ENCODE results near the gene RBM47.
"Not testable (repeated sequence)": the region's sequence is repeated elsewhere in the genome, so short reads cannot be mapped to it uniquely, and the experiment has no call there.

Gene RBM47

DNA sequence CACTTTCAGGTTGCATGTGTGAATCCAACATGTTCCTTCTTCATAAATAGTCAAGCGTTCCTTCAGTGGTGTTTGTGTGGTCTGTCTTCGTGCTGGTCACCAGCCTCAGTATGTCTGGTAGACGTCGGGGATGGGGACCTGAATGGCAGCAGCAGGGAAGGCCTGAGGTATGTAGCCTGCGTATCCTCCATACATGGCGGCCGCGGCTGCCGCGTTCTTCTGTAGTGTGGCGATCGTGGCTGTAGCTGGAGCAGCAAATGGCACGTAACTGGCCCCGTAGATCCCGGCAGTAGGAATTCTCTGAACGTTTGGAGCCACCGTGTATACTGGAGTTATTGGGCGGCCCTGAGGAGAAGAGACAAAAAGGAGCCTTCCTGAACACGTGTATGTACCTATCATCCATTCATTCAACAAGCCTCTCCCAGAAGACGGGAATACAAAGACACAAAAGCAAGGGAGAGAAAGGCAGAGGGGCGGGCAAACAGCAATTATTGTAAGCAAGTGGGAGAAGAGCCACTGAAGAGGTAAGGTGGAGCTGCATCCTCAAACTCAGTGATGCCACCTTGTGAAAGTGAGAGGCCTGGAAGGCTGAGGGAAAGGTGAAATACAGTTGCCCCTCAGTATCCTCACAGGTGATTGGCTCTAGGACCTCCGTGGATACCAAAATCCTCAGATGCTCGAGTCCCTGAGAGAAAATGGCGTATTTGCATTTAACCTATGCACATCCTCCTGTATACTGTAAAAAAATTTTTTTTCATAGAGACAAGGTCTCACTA is 203.7 kb downstream of the RBM47 start:
- Mint-ChIP-seq H3K4me3 (no peak overlapping the region), H3K27ac (peak overlapping the region; percentile 57), H3K36me3 (peaks cover 33% of the 10 kb centered on the region), H3K4me1 (peaks cover 31% of the 10 kb centered on the region), H3K27me3 (no peaks in the 10 kb centered on the region), H3K9me3 (peaks cover 4% of the 10 kb centered on the region)
- CTCF ChIA-PET: interaction anchor here (1.2 kb wide), 1 partner anchor 121 kb away, joined by 3 read pairs; no protein-coding TSS in a partner anchor
- no peak for DNase-seq

DNA sequence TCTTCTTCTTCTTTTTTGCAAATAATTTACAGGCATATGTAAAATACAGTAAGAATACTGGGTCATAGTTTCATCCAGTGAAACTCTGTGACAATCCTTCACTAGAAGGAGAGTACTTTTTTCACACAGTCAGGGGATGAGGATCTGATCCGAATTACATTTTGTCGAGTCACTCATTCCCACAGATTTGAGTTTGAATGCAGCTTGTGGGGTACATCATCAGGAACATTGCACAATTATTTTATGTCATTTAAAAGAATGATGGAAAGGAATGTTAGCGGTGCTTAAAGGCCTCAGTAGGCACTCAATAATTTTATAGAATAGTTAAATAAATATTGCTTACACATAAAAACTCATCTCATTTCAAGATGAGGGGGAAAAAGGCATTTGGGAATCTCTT is 205.9 kb downstream of the RBM47 start:
- H3K27me3 Mint-ChIP-seq: peaks cover 4% of the 10 kb centered on the region
- CTCF ChIA-PET: no interaction called here
- H3K4me3 Mint-ChIP-seq: no peak overlapping the region
- H3K9me3 Mint-ChIP-seq: peaks cover 15% of the 10 kb centered on the region
- H3K36me3 Mint-ChIP-seq: peaks cover 31% of the 10 kb centered on the region
- H3K4me1 Mint-ChIP-seq: peaks cover 21% of the 10 kb centered on the region
- peak overlapping the region; percentile 42 for H3K27ac Mint-ChIP-seq
- no peak for DNase-seq

DNA sequence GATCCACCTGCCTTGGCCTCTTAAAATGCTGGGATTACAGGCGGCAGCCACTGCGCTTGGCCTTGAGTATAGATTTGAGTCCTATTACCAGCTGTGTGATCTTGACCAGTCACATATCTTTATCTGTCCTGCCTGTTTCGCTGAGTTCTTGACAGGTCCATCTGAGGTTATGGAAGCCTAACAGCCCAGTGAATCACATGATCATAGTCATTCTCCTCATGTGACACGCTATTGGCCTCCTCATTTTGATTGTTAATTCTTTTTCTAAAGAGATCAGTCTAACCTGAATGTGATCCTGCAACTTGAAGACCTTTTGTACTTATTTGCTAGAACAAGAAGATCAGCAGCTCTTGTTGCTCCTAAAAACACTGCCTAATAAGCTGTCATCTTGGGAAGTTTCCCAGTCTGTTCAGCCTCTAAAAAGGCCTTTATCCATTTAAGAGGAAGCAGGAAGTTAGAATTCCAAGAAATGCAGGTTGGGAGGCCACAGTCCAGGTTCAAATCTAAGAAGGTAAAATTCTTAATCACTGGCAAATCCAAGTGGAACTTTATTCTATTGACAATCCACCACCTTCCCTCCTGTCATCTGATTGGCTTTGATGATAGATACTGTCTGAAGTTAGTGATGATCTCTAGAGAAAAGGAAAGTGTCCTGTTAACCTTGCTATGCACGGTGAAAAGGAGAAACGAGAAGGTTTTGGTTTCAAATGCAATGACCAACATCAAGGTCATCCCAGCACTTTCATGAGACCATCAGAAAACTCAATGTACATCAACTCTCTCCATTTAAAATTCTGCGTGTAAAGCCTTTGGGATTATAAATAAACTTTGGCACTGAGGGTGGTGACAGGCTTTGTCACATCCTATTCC is 207.6 kb downstream of the RBM47 start:
- Mint-ChIP-seq H3K27ac (no peak overlapping the region), H3K4me3 (no peak overlapping the region), H3K27me3 (peaks cover 4% of the 10 kb centered on the region), H3K9me3 (peaks cover 26% of the 10 kb centered on the region), H3K4me1 (peaks cover 16% of the 10 kb centered on the region), H3K36me3 (peaks cover 30% of the 10 kb centered on the region)
- CTCF ChIA-PET: no interaction called here
- DNase-seq: no peak

DNA sequence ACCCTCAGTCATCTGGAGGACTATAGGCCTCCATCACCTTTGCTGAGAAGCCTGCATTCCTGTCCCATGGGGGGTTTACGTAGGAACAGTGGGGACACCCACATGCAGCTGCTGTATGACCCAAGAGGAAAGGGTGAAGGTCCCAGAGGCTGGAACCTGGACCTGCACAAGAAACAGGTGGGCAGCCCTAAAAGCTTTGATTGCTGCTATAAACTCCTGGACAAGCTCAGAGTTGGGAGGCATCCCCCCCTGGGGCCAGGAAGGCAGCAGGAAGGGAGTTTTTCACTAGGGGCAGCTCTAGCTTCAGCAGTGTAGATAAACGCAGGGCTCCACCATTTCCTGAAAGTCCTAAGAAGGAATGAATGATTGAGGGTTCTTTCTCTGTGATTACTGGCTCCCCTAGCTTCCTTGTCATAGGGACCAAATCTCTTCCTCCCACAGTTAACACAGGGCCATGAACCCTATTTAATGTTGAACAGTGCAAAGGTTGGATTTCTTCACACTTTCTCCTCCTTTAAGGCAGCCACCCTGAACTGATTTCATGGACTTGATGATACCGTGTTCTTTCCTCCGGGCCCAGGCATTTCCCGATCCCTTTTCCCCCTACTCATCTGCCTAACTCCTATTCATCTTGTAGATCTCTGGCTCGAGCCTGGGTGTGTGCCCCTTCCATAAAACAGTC is 210.3 kb downstream of the RBM47 start:
- Mint-ChIP-seq H3K27me3 (peaks cover 4% of the 10 kb centered on the region), H3K4me3 (no peak overlapping the region), H3K36me3 (peaks cover 18% of the 10 kb centered on the region), H3K4me1 (peaks cover 16% of the 10 kb centered on the region), H3K27ac (no peak overlapping the region), H3K9me3 (peaks cover 22% of the 10 kb centered on the region)
- no peak for DNase-seq
- CTCF ChIA-PET: interaction anchor here (0.6 to 0.8 kb wide), 2 partner anchors 102 to 294 kb away, joined by 3 read pairs; no protein-coding TSS in a partner anchor

DNA sequence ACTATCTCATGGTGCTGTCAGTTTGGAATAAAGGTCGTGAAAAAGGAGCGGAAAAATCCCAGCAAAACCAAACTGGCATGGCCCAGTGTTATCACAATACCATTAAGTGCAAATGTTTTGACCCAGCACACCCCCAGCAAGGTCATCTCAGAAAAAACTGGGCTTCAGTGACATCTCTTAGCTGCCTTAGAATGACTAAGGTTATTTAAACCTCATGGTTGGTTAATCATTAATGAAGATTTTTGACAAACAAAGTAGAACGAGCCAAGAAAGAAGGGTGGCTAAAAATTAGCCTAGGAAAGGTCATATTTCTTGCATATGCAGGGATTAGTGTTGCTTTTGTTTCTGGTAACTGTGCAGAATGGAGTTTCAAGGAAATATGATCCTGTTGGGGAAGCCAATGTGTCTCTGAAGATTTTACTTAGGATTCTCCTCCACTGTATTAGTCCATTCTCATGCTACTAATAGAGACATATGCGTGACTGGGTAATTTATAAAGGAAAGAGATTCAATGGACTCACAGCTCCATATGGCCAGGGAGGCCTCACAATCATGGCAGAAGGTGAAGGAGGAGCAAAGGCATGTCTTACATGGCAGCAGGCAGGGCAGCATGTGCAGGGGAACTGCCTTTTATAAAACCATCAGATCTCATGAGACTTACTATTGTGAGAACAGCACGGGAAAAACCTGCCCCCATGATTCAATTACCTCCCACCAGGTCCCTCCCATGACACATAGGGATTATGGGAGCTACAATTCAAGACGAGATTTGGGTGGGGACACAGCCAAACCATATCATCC is 211.0 kb downstream of the RBM47 start:
- CTCF ChIA-PET: interaction anchor here (0.8 kb wide), 1 partner anchor 102 kb away, joined by 3 read pairs; no protein-coding TSS in a partner anchor
- Mint-ChIP-seq H3K4me1 (peaks cover 15% of the 10 kb centered on the region), H3K4me3 (no peak overlapping the region), H3K9me3 (peaks cover 22% of the 10 kb centered on the region), H3K27me3 (peaks cover 7% of the 10 kb centered on the region), H3K27ac (no peak overlapping the region), H3K36me3 (peaks cover 18% of the 10 kb centered on the region)
- DNase-seq: no peak

DNA sequence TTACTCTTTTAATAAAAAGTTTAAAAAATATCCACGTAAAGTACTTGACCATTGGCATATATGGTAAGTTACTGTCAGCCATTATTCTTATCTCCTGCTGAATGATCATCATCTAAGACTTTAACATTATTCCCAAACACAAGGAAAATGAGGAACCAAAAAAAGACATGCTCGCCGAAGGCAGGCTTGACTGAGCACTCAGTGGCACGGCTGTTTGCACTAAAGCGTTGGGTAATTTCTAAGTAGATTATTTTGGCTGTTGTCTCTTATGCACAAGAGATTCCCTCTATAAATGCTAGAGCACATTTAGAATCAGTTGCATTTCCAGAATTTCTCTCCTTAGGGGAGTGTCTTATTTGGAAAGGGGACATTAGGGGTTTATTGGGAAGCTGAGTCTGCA is 211.7 kb downstream of the RBM47 start:
- no peak overlapping the region for H3K27ac Mint-ChIP-seq
- no peak overlapping the region for H3K4me3 Mint-ChIP-seq
- H3K9me3 Mint-ChIP-seq: peaks cover 22% of the 10 kb centered on the region
- peaks cover 18% of the 10 kb centered on the region for H3K36me3 Mint-ChIP-seq
- no peak for DNase-seq
- CTCF ChIA-PET: no interaction called here
- peaks cover 14% of the 10 kb centered on the region for H3K4me1 Mint-ChIP-seq
- peaks cover 7% of the 10 kb centered on the region for H3K27me3 Mint-ChIP-seq

DNA sequence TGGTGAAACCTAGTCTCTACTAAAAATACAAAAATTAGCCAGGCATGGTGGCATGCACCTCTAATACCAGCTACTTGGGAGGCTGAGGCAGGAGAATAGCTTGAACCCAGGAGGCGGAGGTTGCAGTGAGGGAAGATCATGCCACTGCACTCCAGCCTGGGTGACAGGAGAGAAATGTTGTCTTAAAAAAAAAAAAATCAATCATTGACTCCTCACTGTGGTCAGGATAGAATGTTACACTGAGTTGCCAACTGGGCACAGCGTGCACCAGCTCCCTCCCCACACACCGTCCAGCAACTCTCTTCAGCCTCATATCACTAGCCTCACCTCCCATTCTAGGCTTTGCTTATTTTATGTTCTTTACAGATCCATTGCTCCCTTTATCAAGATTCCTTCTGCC is 215.0 kb downstream of the RBM47 start:
- DNase-seq: no peak
- Mint-ChIP-seq H3K27me3 (peaks cover 5% of the 10 kb centered on the region), H3K36me3 (peaks cover 10% of the 10 kb centered on the region), H3K9me3 (peaks cover 17% of the 10 kb centered on the region), H3K4me1 (peaks cover 2% of the 10 kb centered on the region), H3K27ac (no peak overlapping the region), H3K4me3 (no peak overlapping the region)
- CTCF ChIA-PET: no interaction called here

DNA sequence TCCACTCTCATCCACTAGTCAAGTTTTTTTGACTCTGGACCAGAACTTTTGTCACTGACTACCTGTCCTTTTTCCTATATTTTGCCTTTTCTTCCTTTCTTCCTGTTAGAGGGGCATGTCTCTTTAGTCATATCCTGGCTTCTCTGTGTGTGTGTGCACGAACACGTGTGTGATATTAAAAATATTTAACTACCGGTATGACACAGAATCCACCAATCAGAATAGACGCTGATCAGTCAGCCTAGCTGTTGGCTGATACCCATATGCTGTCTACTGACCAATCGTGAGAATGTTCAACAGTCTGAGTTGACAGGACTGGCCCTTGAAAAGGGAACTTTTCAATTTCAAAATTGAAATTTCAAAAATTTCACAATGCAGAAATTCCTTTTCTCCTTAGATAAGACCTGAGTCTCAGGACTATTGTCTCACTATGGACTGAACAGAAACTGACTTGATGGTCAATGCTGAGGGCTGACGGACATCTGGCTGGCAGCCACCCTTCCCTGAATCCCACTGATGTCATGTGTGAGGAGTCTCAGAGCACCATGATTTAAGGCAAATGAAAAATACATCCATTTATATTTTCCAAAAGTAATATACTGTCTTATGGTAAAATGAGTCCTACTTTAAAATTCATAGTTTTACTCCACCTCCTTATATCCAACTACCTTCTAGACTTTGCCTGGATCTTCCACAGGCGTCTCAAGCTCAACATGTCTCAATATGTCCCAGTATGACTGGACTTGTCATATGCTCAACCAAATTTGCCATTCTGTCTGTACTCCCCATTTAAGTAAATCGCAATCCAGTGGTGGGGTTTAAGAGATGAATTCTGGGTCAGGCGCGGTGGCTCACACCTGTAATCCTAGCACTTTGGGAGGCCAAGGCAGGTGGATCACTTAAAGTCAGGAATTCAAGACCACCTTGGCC is 216.5 kb downstream of the RBM47 start:
- H3K27ac Mint-ChIP-seq: no peak overlapping the region
- H3K27me3 Mint-ChIP-seq: peaks cover 3% of the 10 kb centered on the region
- peaks cover 1% of the 10 kb centered on the region for H3K36me3 Mint-ChIP-seq
- CTCF ChIA-PET: no interaction called here
- no peak for DNase-seq
- no peaks in the 10 kb centered on the region for H3K4me1 Mint-ChIP-seq
- H3K9me3 Mint-ChIP-seq: peaks cover 6% of the 10 kb centered on the region
- H3K4me3 Mint-ChIP-seq: no peak overlapping the region

DNA sequence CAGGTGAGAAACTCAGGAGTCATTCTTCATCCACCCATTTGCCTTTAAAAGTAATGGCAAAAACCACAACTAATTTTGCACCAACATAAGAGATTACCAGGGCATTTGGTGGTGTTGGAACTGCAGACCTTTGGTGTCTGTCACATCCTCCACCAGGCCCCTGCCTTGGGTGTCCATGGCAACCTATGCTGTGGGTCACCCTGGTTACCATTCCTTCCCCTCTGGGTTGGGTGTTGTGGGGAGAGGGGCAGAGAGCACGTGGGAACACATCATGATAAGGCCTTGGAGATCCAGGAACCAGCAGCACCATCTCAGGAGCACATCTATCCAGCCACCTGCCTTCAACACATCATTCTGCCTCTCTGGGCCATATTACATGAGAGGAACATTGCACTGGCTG is 217.3 kb downstream of the RBM47 start:
- H3K9me3 Mint-ChIP-seq: peaks cover 7% of the 10 kb centered on the region
- CTCF ChIA-PET: no interaction called here

DNA sequence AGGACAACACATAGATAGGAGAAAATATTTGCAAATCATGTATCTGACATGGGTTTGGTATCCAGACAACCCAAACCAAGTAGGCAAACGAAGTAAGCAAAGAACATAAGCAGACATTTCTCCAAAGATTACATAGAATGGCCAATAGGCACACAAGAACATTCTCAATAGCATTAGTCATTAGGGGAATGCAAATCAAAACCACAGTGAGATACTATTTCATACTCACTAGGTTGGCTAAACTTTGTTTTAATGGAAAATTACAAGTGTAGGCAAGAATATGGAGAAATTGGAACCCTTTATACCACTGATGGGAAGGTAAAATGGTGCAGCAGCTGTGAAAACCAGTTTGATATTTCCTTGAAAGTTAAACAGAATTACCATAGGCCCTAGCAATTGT is 219.8 kb downstream of the RBM47 start:
- CTCF ChIA-PET: no interaction called here
- H3K36me3 Mint-ChIP-seq: peaks cover 16% of the 10 kb centered on the region
- H3K27ac Mint-ChIP-seq: no peak overlapping the region
- no peaks in the 10 kb centered on the region for H3K4me1 Mint-ChIP-seq
- no peak overlapping the region for H3K4me3 Mint-ChIP-seq
- DNase-seq: no peak
- H3K27me3 Mint-ChIP-seq: peaks cover 3% of the 10 kb centered on the region
- peaks cover 23% of the 10 kb centered on the region for H3K9me3 Mint-ChIP-seq

More for the DNA sequence above, 217.3 kb downstream of the RBM47 start:
- Mint-ChIP-seq H3K27me3 (peaks cover 3% of the 10 kb centered on the region), H3K36me3 (peaks cover 5% of the 10 kb centered on the region), H3K4me3 (no peak overlapping the region), H3K4me1 (no peaks in the 10 kb centered on the region), H3K27ac (no peak overlapping the region)
- DNase-seq: no peak

DNA sequence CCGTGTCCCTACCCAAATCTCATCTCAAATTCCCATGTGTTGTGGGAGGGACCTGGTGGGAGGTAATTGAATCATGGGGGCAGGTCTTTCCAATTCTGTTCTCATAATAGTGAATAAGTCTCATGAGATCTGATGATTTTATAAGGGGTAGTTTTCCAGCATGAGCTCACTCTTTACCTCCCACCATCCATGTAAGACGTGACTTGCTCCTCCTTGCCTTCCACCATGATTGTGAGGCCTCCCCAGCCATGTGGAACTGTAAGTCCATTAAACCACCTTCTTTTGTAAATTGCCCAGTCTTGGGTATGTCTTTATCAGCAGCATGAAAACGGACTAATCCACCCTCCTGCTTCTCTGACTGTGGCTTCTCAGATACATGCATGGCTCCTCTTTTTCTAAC is 222.2 kb downstream of the RBM47 start:
- not testable (repeated sequence) for DNase-seq, H3K27ac Mint-ChIP-seq

DNA sequence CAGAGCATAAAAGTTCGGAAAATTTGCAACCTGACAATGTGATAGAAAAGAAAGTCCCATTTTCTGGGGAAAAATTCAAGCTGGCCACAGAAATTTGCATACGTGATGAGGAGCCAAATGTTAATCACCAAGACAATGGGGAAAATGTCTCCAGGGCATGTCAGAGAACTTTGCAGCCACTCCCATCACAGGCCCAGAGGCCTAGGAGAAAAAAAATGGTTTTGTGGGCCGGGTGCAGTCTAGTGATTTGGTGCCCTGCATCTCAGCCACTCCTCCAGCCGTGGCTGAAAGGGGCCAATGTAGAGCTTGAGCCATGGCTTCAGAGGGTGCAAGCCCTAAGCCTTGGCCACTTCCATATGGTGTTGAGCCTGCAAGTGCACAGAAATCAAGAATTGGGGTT is 223.3 kb downstream of the RBM47 start:
- Mint-ChIP-seq H3K4me1 (no peaks in the 10 kb centered on the region), H3K27ac (no peak overlapping the region), H3K9me3 (peaks cover 23% of the 10 kb centered on the region), H3K27me3 (no peaks in the 10 kb centered on the region), H3K4me3 (no peak overlapping the region), H3K36me3 (peaks cover 16% of the 10 kb centered on the region)
- DNase-seq: no peak
- CTCF ChIA-PET: no interaction called here

More for the DNA sequence above, 222.2 kb downstream of the RBM47 start:
- Mint-ChIP-seq H3K9me3 (peaks cover 23% of the 10 kb centered on the region), H3K36me3 (peaks cover 16% of the 10 kb centered on the region)
- H3K27me3 Mint-ChIP-seq, H3K4me3 Mint-ChIP-seq, H3K4me1 Mint-ChIP-seq, CTCF ChIA-PET: not testable (repeated sequence)

DNA sequence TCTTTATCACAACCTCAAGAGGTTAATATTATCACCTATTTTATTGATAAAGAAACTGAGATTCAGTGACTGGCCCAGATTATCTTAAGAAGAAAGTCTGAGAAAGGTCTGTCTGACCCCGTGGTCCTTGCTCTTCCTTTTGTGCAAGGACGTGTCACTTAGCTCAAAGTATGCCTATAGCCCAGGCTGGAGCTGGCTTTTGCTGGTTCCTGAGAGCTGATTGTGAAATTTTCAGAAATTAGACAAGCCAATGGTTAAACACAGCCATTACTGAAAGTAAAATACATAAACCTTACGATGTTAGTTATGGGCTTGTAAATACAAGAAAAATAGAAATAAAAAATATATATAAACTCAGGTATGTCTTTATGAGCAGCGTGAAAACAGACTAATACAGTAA is 224.5 kb downstream of the RBM47 start:
- no peaks in the 10 kb centered on the region for H3K27me3 Mint-ChIP-seq
- CTCF ChIA-PET: no interaction called here
- no peak overlapping the region for H3K4me3 Mint-ChIP-seq
- no peaks in the 10 kb centered on the region for H3K4me1 Mint-ChIP-seq
- peaks cover 16% of the 10 kb centered on the region for H3K36me3 Mint-ChIP-seq
- peaks cover 23% of the 10 kb centered on the region for H3K9me3 Mint-ChIP-seq
- DNase-seq: no peak
- H3K27ac Mint-ChIP-seq: no peak overlapping the region

All from activated naive CD4-positive, alpha-beta T cell treated with anti-CD3 and anti-CD28 coated beads, Interleukin-2, amount 10 ng/mL, durations not matched to agents 7 days and 5 days (primary cell).